Measurements from ENCODE around the gene MAML3. TPM values are rescaled to one million over a fixed set of nuclear protein-coding genes. Genes with fewer than 3 reads are reported as not detected.
A peak's percentile ranks its signal among the peaks of the same experiment; 100 is the strongest.

MAML3 gene
- total RNA-seq, 4 donors from 2014 or later: 18.2 to 42.7 (median 28.6) TPM

- peaks cover 51% of the 10 kb centered on the region for H3K4me1 ChIP-seq
Observed at GRCh38 chr4:139736661-139737060, 417.3 kb downstream of the MAML3 start.

GRCh38 chr4:139736274-139736660, 417.7 kb downstream of the MAML3 start:
- 73% methylated on average over 5 of the region's 5 CpGs for WGBS
- Histone ChIP-seq H3K9me3 (no peaks in the 10 kb centered on the region), H3K4me3 (no peak overlapping the region), H3K27ac (no peak overlapping the region), H3K27me3 (no peaks in the 10 kb centered on the region), H3K4me1 (peaks cover 48% of the 10 kb centered on the region), H3K36me3 (no peaks in the 10 kb centered on the region)
- no peak for TF ChIP-seq POLR2AphosphoS5 (IDR thresholded peaks at IDR 0.05)
- no peak for TF ChIP-seq EP300 (IDR thresholded peaks at IDR 0.05)
- no peak for TF ChIP-seq POLR2A (IDR thresholded peaks at IDR 0.05)
- TF ChIP-seq CTCF (IDR thresholded peaks at IDR 0.05): no peak
- no peak for DNase-seq (ENCODE audit: low spot score in 2 of 2)

More at GRCh38 chr4:139736661-139737060, 417.3 kb downstream of the MAML3 start:
- Histone ChIP-seq H3K27ac (no peak overlapping the region), H3K4me3 (no peak overlapping the region), H3K27me3 (no peaks in the 10 kb centered on the region), H3K9me3 (no peaks in the 10 kb centered on the region), H3K36me3 (no peaks in the 10 kb centered on the region)
- DNase-seq (ENCODE audit: low spot score in 2 of 2): no peak
- WGBS: 97% methylated on average over 2 of the region's 2 CpGs
- TF ChIP-seq EP300 (IDR thresholded peaks at IDR 0.05) (no peak), CTCF (IDR thresholded peaks at IDR 0.05) (no peak), POLR2A (IDR thresholded peaks at IDR 0.05) (no peak), POLR2AphosphoS5 (IDR thresholded peaks at IDR 0.05) (no peak)

- peak in 1 of 2 donors; percentile 76 for DNase-seq (ENCODE audit: low spot score in 2 of 2)
- Histone ChIP-seq H3K36me3 (no peaks in the 10 kb centered on the region), H3K27ac (peak overlapping the region; percentile 55), H3K27me3 (no peaks in the 10 kb centered on the region), H3K4me1 (peaks cover 41% of the 10 kb centered on the region), H3K9me3 (no peaks in the 10 kb centered on the region), H3K4me3 (peak overlapping the region; percentile 53)
- WGBS: 22% methylated on average over 37 of the region's 59 CpGs
- TF ChIP-seq POLR2A (IDR thresholded peaks at IDR 0.05) (no peak), EP300 (IDR thresholded peaks at IDR 0.05) (no peak), POLR2AphosphoS5 (IDR thresholded peaks at IDR 0.05) (no peak), CTCF (IDR thresholded peaks at IDR 0.05) (no peak)
Observed at GRCh38 chr4:139735381-139736273, 418.4 kb downstream of the MAML3 start.

GRCh38 chr4:139734875-139735380, 419.1 kb downstream of the MAML3 start:
- WGBS: 3% methylated on average over 12 of the region's 42 CpGs
- Histone ChIP-seq H3K9me3 (no peaks in the 10 kb centered on the region), H3K27ac (peak overlapping the region; percentile 55), H3K4me3 (peak overlapping the region; percentile 53), H3K36me3 (no peaks in the 10 kb centered on the region), H3K27me3 (no peaks in the 10 kb centered on the region), H3K4me1 (peaks cover 34% of the 10 kb centered on the region)
- TF ChIP-seq POLR2A (IDR thresholded peaks at IDR 0.05) (no peak), CTCF (IDR thresholded peaks at IDR 0.05) (peak; percentile 55 to 92), POLR2AphosphoS5 (IDR thresholded peaks at IDR 0.05) (peak in 2 of 3 donors; percentile 33 to 59), EP300 (IDR thresholded peaks at IDR 0.05) (no peak)
- peak; percentile 89 for DNase-seq (ENCODE audit: low spot score in 2 of 2)

- Histone ChIP-seq H3K9me3 (no peaks in the 10 kb centered on the region), H3K27me3 (no peaks in the 10 kb centered on the region), H3K4me3 (peak overlapping the region; percentile 53), H3K27ac (peak overlapping the region; percentile 55), H3K36me3 (no peaks in the 10 kb centered on the region), H3K4me1 (peaks cover 29% of the 10 kb centered on the region)
- TF ChIP-seq POLR2AphosphoS5 (IDR thresholded peaks at IDR 0.05): no peak
- no peak for TF ChIP-seq POLR2A (IDR thresholded peaks at IDR 0.05)
- TF ChIP-seq EP300 (IDR thresholded peaks at IDR 0.05): no peak
- TF ChIP-seq CTCF (IDR thresholded peaks at IDR 0.05): no peak
- 8% methylated on average over 13 of the region's 14 CpGs for WGBS
- no peak for DNase-seq (ENCODE audit: low spot score in 2 of 2)
Observed at GRCh38 chr4:139734201-139734874, 419.6 kb downstream of the MAML3 start.

All from suprapubic skin (tissue), 4 donors.